Middle frontal gyrus (tissue), 1 donor: Measurements from ENCODE around the gene CEACAM3.
"Not testable (repeated sequence)": the region's sequence is repeated elsewhere in the genome, so short reads cannot be mapped to it uniquely, and the experiment has no call there.

Experiments
- DNase-seq: peaks from one replicate; pipeline ENCODE4 v3.0.0-alpha.2; 2015; ENCODE audit warnings: low spot score; ENCODE audit errors: extremely low spot score

CEACAM3 gene

GRCh38 chr19:41796362-41796761 lies at the start of gene CEACAM3:
TSS of gene CEACAM3 (plus strand) at chr19:41796587. CDS start at chr19:41796678, 91 bp downstream.
- DNase-seq = no peak

- DNase-seq = no peak
Observed at GRCh38 chr19:41746593-41747227, 49.7 kb upstream of the CEACAM3 start.

- DNase-seq = no peak
Observed at GRCh38 chr19:41748012-41748411, 48.4 kb upstream of the CEACAM3 start.

- DNase-seq = not testable (repeated sequence)
Observed at GRCh38 chr19:41750248-41751134, 45.9 kb upstream of the CEACAM3 start.

- DNase-seq = no peak
Observed at GRCh38 chr19:41753159-41753558, 43.2 kb upstream of the CEACAM3 start.

GRCh38 chr19:41753936-41754529 lies 42.4 kb upstream of the CEACAM3 start:
- no peak for DNase-seq

GRCh38 chr19:41755328-41755913 lies 41.0 kb upstream of the CEACAM3 start, which contains the start of gene CEACAM6:
TSS of gene CEACAM6 (plus strand) at chr19:41755530. CDS start at chr19:41755639, 109 bp downstream.
- DNase-seq = no peak

- no peak for DNase-seq
Observed at GRCh38 chr19:41758846-41759245, 37.5 kb upstream of the CEACAM3 start.

- DNase-seq = no peak
Observed at GRCh38 chr19:41767115-41767514, 29.3 kb upstream of the CEACAM3 start.

- DNase-seq = not testable (repeated sequence)
Observed at GRCh38 chr19:41768105-41768504, 28.3 kb upstream of the CEACAM3 start.

GRCh38 chr19:41769608-41770007 lies 26.8 kb upstream of the CEACAM3 start:
- no peak for DNase-seq

GRCh38 chr19:41771410-41771809 lies 25.0 kb upstream of the CEACAM3 start:
- DNase-seq = no peak

- DNase-seq = no peak
Observed at GRCh38 chr19:41774515-41774980, 21.8 kb upstream of the CEACAM3 start.

- DNase-seq = no peak
Observed at GRCh38 chr19:41776700-41777099, 19.7 kb upstream of the CEACAM3 start.

- DNase-seq = no peak
Observed at GRCh38 chr19:41783612-41784011, 12.8 kb upstream of the CEACAM3 start.

- DNase-seq = no peak
Observed at GRCh38 chr19:41784312-41784711, 12.1 kb upstream of the CEACAM3 start.

GRCh38 chr19:41784743-41785142 lies 11.6 kb upstream of the CEACAM3 start:
- no peak for DNase-seq

- DNase-seq = no peak
Observed at GRCh38 chr19:41785653-41786052, 10.7 kb upstream of the CEACAM3 start.

- DNase-seq = no peak
Observed at GRCh38 chr19:41787055-41787454, 9.3 kb upstream of the CEACAM3 start.

GRCh38 chr19:41788518-41788917 lies 7.9 kb upstream of the CEACAM3 start:
- not testable (repeated sequence) for DNase-seq

- DNase-seq = not testable (repeated sequence)
Observed at GRCh38 chr19:41789053-41789452, 7.3 kb upstream of the CEACAM3 start.
